Activated T-cell treated with anti-CD3 and anti-CD28 coated beads for 48 hours (primary cell): ENCODE results near the gene KRT26.
"Not testable (repeated sequence)": the region's sequence is repeated elsewhere in the genome, so short reads cannot be mapped to it uniquely, and the experiment has no call there.

Source experiments
- DNase-seq: peaks from one replicate; pipeline ENCODE4 v3.0.0-alpha.2; 2020; ENCODE audit warnings: low read depth

The KRT26 gene

GRCh38 chr17:40772101-40772500 is at the start of gene KRT26:
Gene KRT26, minus strand, starts transcription at chr17:40772201. Its CDS starts 88 bp downstream, at chr17:40772113.
- no peak for DNase-seq

GRCh38 chr17:40821536-40821935 is 49.5 kb upstream of the KRT26 start:
- no peak for DNase-seq

GRCh38 chr17:40820228-40820838 is 48.3 kb upstream of the KRT26 start:
- DNase-seq = no peak

- DNase-seq = no peak
These were observed 47.6 kb upstream of the KRT26 start for GRCh38 chr17:40819528-40820125.

GRCh38 chr17:40818733-40819527 is 46.9 kb upstream of the KRT26 start:
- DNase-seq = peak; percentile 85

GRCh38 chr17:40818343-40818732 is 46.3 kb upstream of the KRT26 start:
- DNase-seq = no peak

GRCh38 chr17:40817103-40817682 is 45.2 kb upstream of the KRT26 start:
- no peak for DNase-seq

- DNase-seq = no peak
These were observed 44.6 kb upstream of the KRT26 start for GRCh38 chr17:40816569-40816968.

GRCh38 chr17:40815381-40815780 is 43.4 kb upstream of the KRT26 start:
- no peak for DNase-seq

- DNase-seq = not testable (repeated sequence)
These were observed 42.7 kb upstream of the KRT26 start for GRCh38 chr17:40814657-40815056.

GRCh38 chr17:40813804-40814203 is 41.8 kb upstream of the KRT26 start:
- DNase-seq = no peak

- no peak for DNase-seq
These were observed 40.6 kb upstream of the KRT26 start for GRCh38 chr17:40812639-40813038.

- no peak for DNase-seq
These were observed 38.5 kb upstream of the KRT26 start for GRCh38 chr17:40810494-40810893.

GRCh38 chr17:40809721-40810421 is 37.9 kb upstream of the KRT26 start:
- DNase-seq = no peak

- no peak for DNase-seq
These were observed 34.1 kb upstream of the KRT26 start for GRCh38 chr17:40806131-40806530.

- peak; percentile 65 for DNase-seq
These were observed 31.6 kb upstream of the KRT26 start for GRCh38 chr17:40803617-40804082.

- DNase-seq = no peak
These were observed 29.2 kb upstream of the KRT26 start for GRCh38 chr17:40801157-40801556.

GRCh38 chr17:40800381-40800780 is 28.4 kb upstream of the KRT26 start:
- no peak for DNase-seq

GRCh38 chr17:40799859-40800258 is 27.9 kb upstream of the KRT26 start, which contains the start of gene KRT28:
Gene KRT28, minus strand, starts transcription at chr17:40799959. Its CDS starts 66 bp downstream, at chr17:40799893.
- no peak for DNase-seq

GRCh38 chr17:40796846-40797245 is 24.8 kb upstream of the KRT26 start:
- DNase-seq = no peak

- DNase-seq = no peak
These were observed 23.1 kb upstream of the KRT26 start for GRCh38 chr17:40795019-40795667.
